Neural cell (in vitro differentiated cells): ENCODE measurements around the gene NR0B1. TPM values are rescaled to one million over a fixed set of nuclear protein-coding genes. Genes with fewer than 3 reads are reported as not detected.

ENCODE experiments used
- polyA plus RNA-seq: library from polyadenylated mRNA; depleted of rRNA; stranded (reverse); fragments of >200 nt; gene quantifications from 2 replicates; pipeline ENCODE4 v1.2.3, GENCODE V29; 2014

The NR0B1 gene
- polyA plus RNA-seq, 1 donor from 2014 or later = not detected

Other genes starting within 250 kb of the NR0B1 start
- gene MAGEB2, start 93.8 kb downstream of the NR0B1 start, polyA plus RNA-seq = not detected in 2 replicates
- gene MAGEB3, start 78.7 kb downstream of the NR0B1 start, polyA plus RNA-seq = not detected in 2 replicates
- not detected in 2 replicates for gene MAGEB4, start 67.4 kb downstream of the NR0B1 start, polyA plus RNA-seq
- not detected in 2 replicates for gene MAGEB1, start 62.2 kb downstream of the NR0B1 start, polyA plus RNA-seq